Mucosa of stomach (tissue), 1 donor: ENCODE results near the gene GALNT18.

ENCODE experiments used
- H3K27me3 ChIP-seq: one replicate; pipeline ENCODE4 v1.7.0; 2013; ENCODE audit warnings: mild to moderate bottlenecking, low read length; ENCODE audit not compliant: control insufficient read depth, insufficient read depth
- H3K36me3 ChIP-seq: one replicate; pipeline ENCODE4 v1.7.0; 2013; ENCODE audit warnings: low read length; ENCODE audit not compliant: control insufficient read depth, insufficient read depth
- H3K4me1 ChIP-seq: one replicate; pipeline ENCODE4 v1.7.0; 2013; ENCODE audit warnings: mild to moderate bottlenecking, low read length; ENCODE audit not compliant: control insufficient read depth, insufficient read depth
- H3K4me3 ChIP-seq: one replicate; pipeline ENCODE4 v1.7.0; 2013; ENCODE audit warnings: low read length
- H3K9ac ChIP-seq: one replicate; pipeline ENCODE4 v1.7.0; 2013; ENCODE audit warnings: mild to moderate bottlenecking, low read length, moderate library complexity
- H3K9me3 ChIP-seq: one replicate; pipeline ENCODE4 v1.7.0; 2013; ENCODE audit warnings: mild to moderate bottlenecking, low read length, moderate library complexity; ENCODE audit not compliant: control insufficient read depth
- donor health status: Pancreatic carcinoma.

Gene GALNT18

GRCh38 chr11:11498195-11498594 lies 123.6 kb downstream of the GALNT18 start:
- Histone ChIP-seq H3K4me3 (no peak overlapping the region), H3K36me3 (no peaks in the 10 kb centered on the region), H3K9ac (no peak overlapping the region), H3K27me3 (peaks cover 4% of the 10 kb centered on the region), H3K4me1 (peaks cover 6% of the 10 kb centered on the region), H3K9me3 (no peaks in the 10 kb centered on the region)

GRCh38 chr11:11496879-11497278 lies 124.9 kb downstream of the GALNT18 start:
- no peaks in the 10 kb centered on the region for H3K36me3 ChIP-seq
- H3K4me1 ChIP-seq, result no peaks in the 10 kb centered on the region
- H3K27me3 ChIP-seq, result peaks cover 4% of the 10 kb centered on the region
- no peak overlapping the region for H3K4me3 ChIP-seq
- H3K9ac ChIP-seq, result no peak overlapping the region
- no peaks in the 10 kb centered on the region for H3K9me3 ChIP-seq

GRCh38 chr11:11494348-11494747 lies 127.5 kb downstream of the GALNT18 start:
- Histone ChIP-seq H3K36me3 (no peaks in the 10 kb centered on the region), H3K4me3 (no peak overlapping the region), H3K9ac (no peak overlapping the region), H3K27me3 (peaks cover 4% of the 10 kb centered on the region), H3K9me3 (no peaks in the 10 kb centered on the region), H3K4me1 (no peaks in the 10 kb centered on the region)

- Histone ChIP-seq H3K9me3 (no peaks in the 10 kb centered on the region), H3K36me3 (no peaks in the 10 kb centered on the region), H3K9ac (no peak overlapping the region), H3K27me3 (peaks cover 4% of the 10 kb centered on the region), H3K4me3 (no peak overlapping the region), H3K4me1 (no peaks in the 10 kb centered on the region)
These were observed 128.1 kb downstream of the GALNT18 start for GRCh38 chr11:11493698-11494097.

- H3K4me1 ChIP-seq, result no peaks in the 10 kb centered on the region
- H3K9ac ChIP-seq, result no peak overlapping the region
- H3K36me3 ChIP-seq, result no peaks in the 10 kb centered on the region
- H3K27me3 ChIP-seq, result peaks cover 4% of the 10 kb centered on the region
- no peak overlapping the region for H3K4me3 ChIP-seq
- H3K9me3 ChIP-seq, result no peaks in the 10 kb centered on the region
These were observed 130.2 kb downstream of the GALNT18 start for GRCh38 chr11:11491589-11491988.

GRCh38 chr11:11491014-11491413 lies 130.8 kb downstream of the GALNT18 start:
- Histone ChIP-seq H3K9ac (no peak overlapping the region), H3K36me3 (no peaks in the 10 kb centered on the region), H3K9me3 (no peaks in the 10 kb centered on the region), H3K4me1 (no peaks in the 10 kb centered on the region), H3K4me3 (no peak overlapping the region), H3K27me3 (peaks cover 4% of the 10 kb centered on the region)

- H3K9me3 ChIP-seq, result no peaks in the 10 kb centered on the region
- H3K27me3 ChIP-seq, result no peaks in the 10 kb centered on the region
- H3K4me3 ChIP-seq, result no peak overlapping the region
- no peaks in the 10 kb centered on the region for H3K36me3 ChIP-seq
- no peak overlapping the region for H3K9ac ChIP-seq
- H3K4me1 ChIP-seq, result no peaks in the 10 kb centered on the region
These were observed 135.4 kb downstream of the GALNT18 start for GRCh38 chr11:11486423-11486822.

GRCh38 chr11:11486002-11486401 lies 135.8 kb downstream of the GALNT18 start:
- Histone ChIP-seq H3K4me1 (no peaks in the 10 kb centered on the region), H3K9me3 (no peaks in the 10 kb centered on the region), H3K9ac (no peak overlapping the region), H3K4me3 (no peak overlapping the region), H3K27me3 (no peaks in the 10 kb centered on the region), H3K36me3 (no peaks in the 10 kb centered on the region)

- H3K4me3 ChIP-seq, result no peak overlapping the region
- no peaks in the 10 kb centered on the region for H3K4me1 ChIP-seq
- H3K36me3 ChIP-seq, result no peaks in the 10 kb centered on the region
- H3K27me3 ChIP-seq, result peaks cover 3% of the 10 kb centered on the region
- no peaks in the 10 kb centered on the region for H3K9me3 ChIP-seq
- no peak overlapping the region for H3K9ac ChIP-seq
These were observed 138.2 kb downstream of the GALNT18 start for GRCh38 chr11:11483627-11484026.

- H3K36me3 ChIP-seq, result no peaks in the 10 kb centered on the region
- H3K4me3 ChIP-seq, result no peak overlapping the region
- peaks cover 5% of the 10 kb centered on the region for H3K27me3 ChIP-seq
- H3K9me3 ChIP-seq, result no peaks in the 10 kb centered on the region
- H3K9ac ChIP-seq, result no peak overlapping the region
- no peaks in the 10 kb centered on the region for H3K4me1 ChIP-seq
These were observed 139.1 kb downstream of the GALNT18 start for GRCh38 chr11:11482730-11483129.

- Histone ChIP-seq H3K27me3 (peaks cover 5% of the 10 kb centered on the region), H3K9me3 (no peaks in the 10 kb centered on the region), H3K4me3 (no peak overlapping the region), H3K36me3 (no peaks in the 10 kb centered on the region), H3K4me1 (no peaks in the 10 kb centered on the region), H3K9ac (no peak overlapping the region)
These were observed 140.4 kb downstream of the GALNT18 start for GRCh38 chr11:11481371-11481770.

- peaks cover 5% of the 10 kb centered on the region for H3K27me3 ChIP-seq
- no peaks in the 10 kb centered on the region for H3K4me1 ChIP-seq
- H3K4me3 ChIP-seq, result no peak overlapping the region
- H3K9me3 ChIP-seq, result no peaks in the 10 kb centered on the region
- H3K36me3 ChIP-seq, result no peaks in the 10 kb centered on the region
- no peak overlapping the region for H3K9ac ChIP-seq
These were observed 140.8 kb downstream of the GALNT18 start for GRCh38 chr11:11480971-11481370.

GRCh38 chr11:11478687-11479086 lies 143.1 kb downstream of the GALNT18 start:
- H3K36me3 ChIP-seq, result no peaks in the 10 kb centered on the region
- no peaks in the 10 kb centered on the region for H3K4me1 ChIP-seq
- H3K4me3 ChIP-seq, result no peak overlapping the region
- no peaks in the 10 kb centered on the region for H3K9me3 ChIP-seq
- H3K27me3 ChIP-seq, result peaks cover 5% of the 10 kb centered on the region
- no peak overlapping the region for H3K9ac ChIP-seq
